T47D (cell line): Measurements from ENCODE around the gene ZC2HC1C.
"Not testable (repeated sequence)": the region's sequence is repeated elsewhere in the genome, so short reads cannot be mapped to it uniquely, and the experiment has no call there.

ENCODE experiments used
- DNase-seq, 2 experiments: peaks; one replicate each; pipeline versions ENCODE4 v3.0.0 to v3.0.0-alpha.2; 2011 to 2012; ENCODE audit warnings: low read depth in 1 of 2, low spot score in 1 of 2
- JUND ChIP-seq: IDR thresholded peaks from 2 replicates; pipeline ENCODE4 v1.6.1; 2012; ENCODE audit warnings: low read depth
- in situ Hi-C: cut with HindIII; loops from 2 replicates; pipeline ENCODE4 v1.10.0; 2016; ENCODE audit warnings: low sequenced_read_pairs, low pct_unique_long_range_greater_than_20kb

Gene ZC2HC1C

GRCh38 chr14:75119056-75119455 is 49.6 kb downstream of the ZC2HC1C start:
- in situ Hi-C loops, result no loop called here
- TF ChIP-seq JUND, result no peak
- no peak for DNase-seq

- peak in 1 of 2 experiments; percentile 33 for DNase-seq
- TF ChIP-seq JUND, result no peak
- in situ Hi-C loops, result no loop called here
Measured at GRCh38 chr14:75120541-75121291, 51.3 kb downstream of the ZC2HC1C start.

- in situ Hi-C loops, result no loop called here
- no peak for TF ChIP-seq JUND
- no peak for DNase-seq
Measured at GRCh38 chr14:75121552-75121951, 52.1 kb downstream of the ZC2HC1C start.

- in situ Hi-C loops, result no loop called here
- no peak for DNase-seq
- no peak for TF ChIP-seq JUND
Measured at GRCh38 chr14:75123991-75124390, 54.5 kb downstream of the ZC2HC1C start.

- no peak for TF ChIP-seq JUND
- no peak for DNase-seq
- in situ Hi-C loops, result no loop called here
Measured at GRCh38 chr14:75125617-75126016, 56.2 kb downstream of the ZC2HC1C start.

GRCh38 chr14:75126121-75126544 is 56.7 kb downstream of the ZC2HC1C start:
- no peak for TF ChIP-seq JUND
- no peak for DNase-seq
- in situ Hi-C loops, result no loop called here

- no peak for TF ChIP-seq JUND
- peak; percentile 92 for DNase-seq
- in situ Hi-C loops, result no loop called here
Measured at GRCh38 chr14:75126679-75127473, 57.4 kb downstream of the ZC2HC1C start, which contains the start of gene NEK9. Gene NEK9 (minus strand): TSS chr14:75127048. CDS start chr14:75126921, 127 bp downstream.

GRCh38 chr14:75127474-75127820 is 58.0 kb downstream of the ZC2HC1C start:
- in situ Hi-C loops, result not testable (repeated sequence)

GRCh38 chr14:75127903-75128595 is 58.6 kb downstream of the ZC2HC1C start:
- DNase-seq, result no peak
- TF ChIP-seq JUND, result no peak
- in situ Hi-C loops, result no loop called here

More at GRCh38 chr14:75127474-75127820, 58.0 kb downstream of the ZC2HC1C start:
- not testable (repeated sequence) for DNase-seq

GRCh38 chr14:75128596-75128990 is 59.2 kb downstream of the ZC2HC1C start:
- no peak for DNase-seq
- in situ Hi-C loops, result no loop called here
- TF ChIP-seq JUND, result no peak
